GM12878 (cell line): Measurements from ENCODE around the gene KIRREL3.

ENCODE experiments used
- CEBPB ChIP-seq, 2 experiments: fragments of 150-350 bp in 1 of 2; IDR thresholded peaks; 2 replicates each; pipeline ENCODE4 v1.6.1; 2012 to 2014; ENCODE audit warnings: low read depth in 2 of 2, low read length in 2 of 2, borderline replicate concordance in 1 of 2, inconsistent platforms in 1 of 2
- CHD2 ChIP-seq: IDR thresholded peaks from 2 replicates; pipeline ENCODE4 v1.6.1; 2011; ENCODE audit warnings: low read depth, low read length, improper control_type of control experiment, borderline replicate concordance
- CREB1 ChIP-seq: IDR thresholded peaks from 2 replicates; pipeline ENCODE4 v1.6.1; 2012; ENCODE audit warnings: low read depth, mild to moderate bottlenecking, inconsistent platforms
- EP300 ChIP-seq, 2 experiments: fragments of 150-350 bp in 1 of 2; IDR thresholded peaks; 2 replicates each; pipeline ENCODE4 v1.6.1; 2011 to 2012; ENCODE audit warnings: low read depth in 2 of 2, low read length in 2 of 2, borderline replicate concordance in 1 of 2, improper control_type of control experiment in 1 of 2, inconsistent platforms in 1 of 2; ENCODE audit not compliant: control insufficient read depth in 1 of 2
- EZH2 ChIP-seq: IDR thresholded peaks from 2 replicates; pipeline ENCODE4 v1.6.1; 2012; ENCODE audit warnings: low read depth, mild to moderate bottlenecking, control low read depth, inconsistent platforms, low read length, borderline replicate concordance; ENCODE audit not compliant: control insufficient read depth
- MYC ChIP-seq: IDR thresholded peaks from 2 replicates; pipeline ENCODE4 v1.6.1; 2011; ENCODE audit warnings: mild to moderate bottlenecking, low read length, moderate library complexity, inconsistent platforms; ENCODE audit not compliant: insufficient read depth, insufficient replicate concordance, insufficient read length, severe bottlenecking
- POLR2A ChIP-seq: IDR thresholded peaks from 2 replicates; pipeline ENCODE4 v1.6.1; 2011; ENCODE audit warnings: low read depth, mild to moderate bottlenecking, low read length
- POLR2AphosphoS5 ChIP-seq: IDR thresholded peaks from 2 replicates; pipeline ENCODE4 v1.6.1; 2011; ENCODE audit warnings: mild to moderate bottlenecking, low read length, inconsistent platforms
- TARDBP ChIP-seq: IDR thresholded peaks from 2 replicates; pipeline ENCODE4 v1.6.1; 2016; ENCODE audit warnings: borderline replicate concordance
- TCF12 ChIP-seq: IDR thresholded peaks from 2 replicates; pipeline ENCODE4 v1.6.1; 2011; ENCODE audit warnings: low read depth, mild to moderate bottlenecking, low read length
- YY1 ChIP-seq: IDR thresholded peaks from 2 replicates; pipeline ENCODE4 v1.6.1; 2011; ENCODE audit warnings: low read depth, mild to moderate bottlenecking, low read length
- ZNF207 ChIP-seq: fragments of 450-650 bp; IDR thresholded peaks from 2 replicates; pipeline ENCODE4 v1.6.1; 2014; ENCODE audit warnings: antibody characterized with exemption, mild to moderate bottlenecking, borderline replicate concordance
- ZNF24 ChIP-seq: fragments of 450-650 bp; IDR thresholded peaks from 2 replicates; pipeline ENCODE4 v1.6.1; 2017; ENCODE audit warnings: antibody characterized with exemption, mild to moderate bottlenecking
- TF ChIP-seq, protein P1 (sequence below), 3 experiments: IDR thresholded peaks in 2 of 3; conservative IDR thresholded peaks in 1 of 3; 2 replicates each; pipeline ENCODE4 v1.5.1; 2011; ENCODE audit warnings: low read depth in 3 of 3, low read length in 3 of 3, mild to moderate bottlenecking in 3 of 3, control low read depth in 2 of 3, moderate library complexity in 2 of 3, inconsistent platforms in 1 of 3, mixed read lengths in 1 of 3; ENCODE audit not compliant: control insufficient read depth in 2 of 3, insufficient read depth in 1 of 3; ENCODE audit errors: extremely low read depth in 1 of 3

DNA sequence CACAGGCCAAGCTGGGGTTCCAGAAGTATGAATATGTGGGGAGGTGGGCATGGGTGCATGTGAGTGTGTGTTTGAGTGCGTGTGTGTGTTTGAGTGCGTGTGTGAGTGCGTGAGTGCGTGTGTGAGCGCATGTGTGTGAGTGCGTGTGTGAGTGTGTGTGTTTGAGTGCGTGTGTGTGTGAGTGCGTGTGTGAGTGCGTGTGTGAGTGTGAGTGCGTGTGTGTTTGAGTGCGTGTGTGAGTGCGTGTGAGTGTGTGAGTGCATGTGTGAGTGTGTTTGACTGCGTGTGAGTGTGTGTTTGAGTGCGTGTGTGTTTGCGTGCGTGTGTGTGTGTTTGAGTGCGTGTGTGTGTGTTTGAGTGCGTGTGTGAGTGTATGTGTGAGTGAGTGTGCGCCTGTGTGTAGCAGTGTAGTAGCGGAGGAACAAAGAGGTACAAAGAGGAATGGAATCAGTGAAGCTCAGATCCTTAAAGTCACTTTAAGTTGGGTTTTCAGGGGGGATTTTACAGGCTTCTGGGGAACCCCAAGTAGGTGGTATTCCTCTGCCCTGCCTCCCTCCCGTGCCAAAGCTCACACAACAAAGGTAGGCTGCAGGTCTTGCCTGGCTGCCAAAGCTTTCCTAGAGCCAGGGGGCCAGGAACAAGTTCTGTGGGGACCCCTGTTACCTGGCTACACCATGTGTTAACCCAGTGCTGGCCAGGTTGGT lies 137.1 kb downstream of the KIRREL3 start:
- TF ChIP-seq, protein P1, sequence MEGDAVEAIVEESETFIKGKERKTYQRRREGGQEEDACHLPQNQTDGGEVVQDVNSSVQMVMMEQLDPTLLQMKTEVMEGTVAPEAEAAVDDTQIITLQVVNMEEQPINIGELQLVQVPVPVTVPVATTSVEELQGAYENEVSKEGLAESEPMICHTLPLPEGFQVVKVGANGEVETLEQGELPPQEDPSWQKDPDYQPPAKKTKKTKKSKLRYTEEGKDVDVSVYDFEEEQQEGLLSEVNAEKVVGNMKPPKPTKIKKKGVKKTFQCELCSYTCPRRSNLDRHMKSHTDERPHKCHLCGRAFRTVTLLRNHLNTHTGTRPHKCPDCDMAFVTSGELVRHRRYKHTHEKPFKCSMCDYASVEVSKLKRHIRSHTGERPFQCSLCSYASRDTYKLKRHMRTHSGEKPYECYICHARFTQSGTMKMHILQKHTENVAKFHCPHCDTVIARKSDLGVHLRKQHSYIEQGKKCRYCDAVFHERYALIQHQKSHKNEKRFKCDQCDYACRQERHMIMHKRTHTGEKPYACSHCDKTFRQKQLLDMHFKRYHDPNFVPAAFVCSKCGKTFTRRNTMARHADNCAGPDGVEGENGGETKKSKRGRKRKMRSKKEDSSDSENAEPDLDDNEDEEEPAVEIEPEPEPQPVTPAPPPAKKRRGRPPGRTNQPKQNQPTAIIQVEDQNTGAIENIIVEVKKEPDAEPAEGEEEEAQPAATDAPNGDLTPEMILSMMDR (IDR thresholded peaks at IDR 0.05 in 2 of 3, conservative IDR thresholded peaks at IDR 0.05 in 1 of 3; ENCODE audit: control insufficient read depth in 2 of 3, extremely low read depth in 1 of 3, insufficient read depth in 1 of 3, low read depth in 3 of 3, low read length in 3 of 3) = no peak
- TF ChIP-seq CEBPB (IDR thresholded peaks at IDR 0.05; ENCODE audit: borderline replicate concordance in 1 of 2, low read depth in 2 of 2, low read length in 2 of 2) (no peak), ZNF24 (no peak), MYC (no peak), YY1 (no peak), ZNF207 (no peak), POLR2A (no peak), TARDBP (no peak), EZH2 (no peak), POLR2AphosphoS5 (no peak), TCF12 (no peak), CHD2 (no peak), CREB1 (no peak), EP300 (IDR thresholded peaks at IDR 0.05; ENCODE audit: borderline replicate concordance in 1 of 2, control insufficient read depth in 1 of 2, low read depth in 2 of 2, low read length in 2 of 2) (no peak)
